ENCODE measurements around the gene CDK18. TPM values are rescaled to one million over a fixed set of nuclear protein-coding genes. Genes with fewer than 3 reads are reported as not detected.

The CDK18 gene
- total RNA-seq, 1 donor from 2014 or later: 17.8 TPM

GRCh38 chr1:205543351-205544301, 39.2 kb downstream of the CDK18 start:
- H3K27me3 Mint-ChIP-seq (ENCODE audit: low read depth, unreplicated experiment): peaks cover 50% of the 10 kb centered on the region
- no peaks in the 10 kb centered on the region for H3K36me3 ChIP-seq (ENCODE audit: insufficient read depth, low read length)
- H3K79me2 ChIP-seq (ENCODE audit: insufficient read depth, low read length): no peaks in the 10 kb centered on the region
- H3K4me1 Mint-ChIP-seq (ENCODE audit: low read depth, unreplicated experiment): no peaks in the 10 kb centered on the region
- H3K27me3 ChIP-seq (ENCODE audit: insufficient read depth, low read length): peaks cover 2% of the 10 kb centered on the region
- H3K9me3 Mint-ChIP-seq (ENCODE audit: unreplicated experiment): no peaks in the 10 kb centered on the region
- TF ChIP-seq CTCF (IDR thresholded peaks at IDR 0.05; ENCODE audit: insufficient read depth, low read depth, low read length) (no peak), EZH2 (IDR thresholded peaks at IDR 0.05; ENCODE audit: insufficient read depth, low read length) (no peak)
- peak overlapping the region; percentile 74 for H3K27ac ChIP-seq (ENCODE audit: low read depth, low read length)
- H3K4me1 ChIP-seq (ENCODE audit: insufficient read depth, low read length): peaks cover 13% of the 10 kb centered on the region
- peak overlapping the region; percentile 83 for H3K27ac Mint-ChIP-seq (ENCODE audit: unreplicated experiment)
- H3K4me3 ChIP-seq (ENCODE audit: insufficient read depth, low read depth, low read length): peak overlapping the region; percentile 50
- peaks cover 3% of the 10 kb centered on the region for H3K9me3 ChIP-seq (ENCODE audit: insufficient read depth, low read depth, low read length)
- H4K20me1 ChIP-seq (ENCODE audit: insufficient read depth, low read length): no peaks in the 10 kb centered on the region
- peak overlapping the region; percentile 73 for H3K9ac ChIP-seq (ENCODE audit: low read length)
- peak overlapping the region; percentile 76 for H2AFZ ChIP-seq (ENCODE audit: low read depth, low read length)
- peak overlapping the region; percentile 60 for H3K4me3 Mint-ChIP-seq (ENCODE audit: unreplicated experiment)
- DNase-seq (ENCODE audit: low read depth): peak; percentile 88
- H3K4me2 ChIP-seq (ENCODE audit: low read length): peak overlapping the region; percentile 86
- no peak for FAIRE-seq
- H3K36me3 Mint-ChIP-seq (ENCODE audit: low read depth, unreplicated experiment): no peaks in the 10 kb centered on the region

GRCh38 chr1:205545001-205545919, 40.8 kb downstream of the CDK18 start:
- H3K9me3 Mint-ChIP-seq (ENCODE audit: unreplicated experiment): no peaks in the 10 kb centered on the region
- Histone ChIP-seq H4K20me1 (ENCODE audit: insufficient read depth, low read length) (no peaks in the 10 kb centered on the region), H3K4me2 (ENCODE audit: low read length) (no peak overlapping the region), H3K4me1 (ENCODE audit: insufficient read depth, low read length) (peaks cover 13% of the 10 kb centered on the region), H2AFZ (ENCODE audit: low read depth, low read length) (no peak overlapping the region), H3K9ac (ENCODE audit: low read length) (no peak overlapping the region), H3K4me3 (ENCODE audit: insufficient read depth, low read depth, low read length) (no peak overlapping the region), H3K27ac (ENCODE audit: low read depth, low read length) (no peak overlapping the region), H3K27me3 (ENCODE audit: insufficient read depth, low read length) (peaks cover 5% of the 10 kb centered on the region), H3K9me3 (ENCODE audit: insufficient read depth, low read depth, low read length) (peaks cover 3% of the 10 kb centered on the region), H3K36me3 (ENCODE audit: insufficient read depth, low read length) (no peaks in the 10 kb centered on the region), H3K79me2 (ENCODE audit: insufficient read depth, low read length) (no peaks in the 10 kb centered on the region)
- H3K27me3 Mint-ChIP-seq (ENCODE audit: low read depth, unreplicated experiment): peaks cover 54% of the 10 kb centered on the region
- H3K27ac Mint-ChIP-seq (ENCODE audit: unreplicated experiment): no peak overlapping the region
- no peak overlapping the region for H3K4me3 Mint-ChIP-seq (ENCODE audit: unreplicated experiment)
- H3K4me1 Mint-ChIP-seq (ENCODE audit: low read depth, unreplicated experiment): no peaks in the 10 kb centered on the region
- TF ChIP-seq EZH2 (IDR thresholded peaks at IDR 0.05; ENCODE audit: insufficient read depth, low read length) (no peak), CTCF (IDR thresholded peaks at IDR 0.05; ENCODE audit: insufficient read depth, low read depth, low read length) (no peak)
- FAIRE-seq (no peak), DNase-seq (ENCODE audit: low read depth) (no peak)
- no peaks in the 10 kb centered on the region for H3K36me3 Mint-ChIP-seq (ENCODE audit: low read depth, unreplicated experiment)

Data from astrocyte (in vitro differentiated cells and primary cell).